IMR-90 (cell line): Measurements from ENCODE around the gene CACNA1D. TPM values are rescaled to one million over a fixed set of nuclear protein-coding genes. Genes with fewer than 3 reads are reported as not detected.

Experiments
- ATAC-seq: fragments of 200-7000 bp; cut with Tn5 transposase; 2 replicates; pipeline ENCODE4 v1.9.1; 2020; ENCODE audit warnings: low read depth, mild to moderate bottlenecking, moderate library complexity
- BruUV-seq: library from RNA; stranded (reverse); fragments of 400-500 nt; replicated peaks from 2 replicates; lab custom pipeline; 2021; lab: Mats Ljungman, UMichigan
- CTCF ChIA-PET: fragments of 300-600 bp; formaldehyde crosslinking; extraction: SDS; loops from one replicate; lab custom pipeline; 2021; ENCODE audit warnings: antibody characterized with exemption; lab: Yijun Ruan, JAX
- POLR2A ChIA-PET: fragments of 300-600 bp; sonication (Branson Sonifier 250); formaldehyde crosslinking; loops from one replicate; lab custom pipeline; 2022; ENCODE audit warnings: antibody characterized with exemption; ENCODE audit not compliant: unreplicated experiment; lab: Charles Lee
- DNase-seq: peaks from one replicate; pipeline ENCODE4 v3.0.0; 2013
- H2AFZ ChIP-seq: replicated peaks from 2 replicates; pipeline ENCODE3; 2013; ENCODE audit warnings: low read length, mild to moderate bottlenecking; ENCODE audit not compliant: poor library complexity
- H2AK5ac ChIP-seq: 2 replicates; pipeline ENCODE4 v1.6.1; 2013; ENCODE audit warnings: low read depth, low read length, inconsistent platforms
- H2AK9ac ChIP-seq: replicated peaks from 2 replicates; pipeline ENCODE3; 2013; ENCODE audit warnings: mild to moderate bottlenecking, low read depth, low read length, moderate library complexity; ENCODE audit not compliant: poor library complexity
- H2BK120ac ChIP-seq: 2 replicates; pipeline ENCODE4 v1.6.1; 2013; ENCODE audit warnings: low read depth, low read length, inconsistent platforms
- H2BK15ac ChIP-seq: 3 replicates; pipeline ENCODE4 v1.6.1; 2013; ENCODE audit warnings: low read depth, low read length, inconsistent platforms
- H2BK20ac ChIP-seq: 2 replicates; pipeline ENCODE4 v1.6.1; 2013; ENCODE audit warnings: low read depth, mild to moderate bottlenecking, inconsistent platforms, low read length, moderate library complexity
- H2BK5ac ChIP-seq: 2 replicates; pipeline ENCODE4 v1.6.1; 2013; ENCODE audit warnings: mild to moderate bottlenecking, low read depth, low read length, inconsistent platforms; ENCODE audit not compliant: poor library complexity, severe bottlenecking
- H3K14ac ChIP-seq: replicated peaks from 2 replicates; pipeline ENCODE4 v1.6.1; 2013; ENCODE audit warnings: low read depth, low read length, inconsistent platforms
- H3K18ac ChIP-seq: 2 replicates; pipeline ENCODE4 v1.6.1; 2013; ENCODE audit warnings: low read depth, low read length, control low read depth
- H3K23ac ChIP-seq: 2 replicates; pipeline ENCODE4 v1.6.1; 2013; ENCODE audit warnings: low read depth, low read length, inconsistent platforms
- H3K27ac ChIP-seq: 2 replicates; pipeline ENCODE4 v1.5.1; 2013; ENCODE audit warnings: mild to moderate bottlenecking, control low read depth, low read length; ENCODE audit not compliant: insufficient read depth
- H3K27me3 ChIP-seq: 2 replicates; pipeline ENCODE4 v1.6.1; 2013; ENCODE audit warnings: low read length; ENCODE audit not compliant: control insufficient read depth, insufficient read depth
- H3K36me3 ChIP-seq: 2 replicates; pipeline ENCODE4 v1.6.1; 2013; ENCODE audit warnings: low read length, mixed read lengths; ENCODE audit not compliant: control insufficient read depth, insufficient read depth
- H3K4ac ChIP-seq: 2 replicates; pipeline ENCODE4 v1.6.1; 2013; ENCODE audit warnings: low read depth, low read length, inconsistent platforms
- H3K4me1 ChIP-seq: 2 replicates; pipeline ENCODE4 v1.6.1; 2013; ENCODE audit warnings: low read length, mixed read lengths; ENCODE audit not compliant: control insufficient read depth, insufficient read depth
- H3K4me2 ChIP-seq: 2 replicates; pipeline ENCODE4 v1.6.1; 2013; ENCODE audit warnings: low read depth, mild to moderate bottlenecking, control low read depth, low read length, moderate library complexity
- H3K4me3 ChIP-seq: 2 replicates; pipeline ENCODE4 v1.5.1; 2013; ENCODE audit warnings: low read depth, mild to moderate bottlenecking, control low read depth, low read length, moderate library complexity; ENCODE audit not compliant: insufficient read depth
- H3K56ac ChIP-seq: 2 replicates; pipeline ENCODE4 v1.6.1; 2013; ENCODE audit warnings: low read length, inconsistent platforms; ENCODE audit not compliant: insufficient read depth; ENCODE audit errors: extremely low read depth
- H3K79me1 ChIP-seq, 2 experiments: 2 replicates each; pipeline ENCODE4 v1.6.1; 2013; ENCODE audit warnings: low read length in 2 of 2, inconsistent platforms in 1 of 2, low read depth in 1 of 2
- H3K9ac ChIP-seq: 2 replicates; pipeline ENCODE4 v1.6.1; 2013; ENCODE audit warnings: low read depth, low read length, control low read depth
- H3K9me1 ChIP-seq: 2 replicates; pipeline ENCODE4 v1.6.1; 2013; ENCODE audit warnings: low read length, inconsistent platforms; ENCODE audit not compliant: insufficient read depth
- H3K9me3 ChIP-seq: 2 replicates; pipeline ENCODE4 v1.6.1; 2013; ENCODE audit warnings: low read length; ENCODE audit not compliant: control insufficient read depth, insufficient read depth
- H4K20me1 ChIP-seq: 2 replicates; pipeline ENCODE4 v1.6.1; 2013; ENCODE audit warnings: low read length, inconsistent platforms; ENCODE audit not compliant: insufficient read depth
- H4K5ac ChIP-seq: 2 replicates; pipeline ENCODE4 v1.6.1; 2013; ENCODE audit warnings: mild to moderate bottlenecking, low read depth, low read length, control low read depth
- H4K8ac ChIP-seq, 2 experiments: 2 replicates each; pipeline ENCODE4 v1.6.1; 2013; ENCODE audit warnings: low read depth in 2 of 2, low read length in 2 of 2, control low read depth in 1 of 2, inconsistent platforms in 1 of 2
- H4K91ac ChIP-seq: 2 replicates; pipeline ENCODE4 v1.6.1; 2013; ENCODE audit warnings: low read depth, low read length, inconsistent platforms; ENCODE audit not compliant: insufficient read depth
- BHLHE40 ChIP-seq: fragments of 150-350 bp; IDR thresholded peaks from 2 replicates; pipeline ENCODE4 v1.6.1; 2016; ENCODE audit warnings: mild to moderate bottlenecking, low read depth, low read length
- CEBPB ChIP-seq: IDR thresholded peaks from 2 replicates; pipeline ENCODE4 v1.6.1; 2012; ENCODE audit warnings: low read depth, low read length, improper control_type of control experiment
- CHD1 ChIP-seq: IDR thresholded peaks from 2 replicates; pipeline ENCODE4 v1.6.1; 2012; ENCODE audit warnings: low read depth, low read length, improper control_type of control experiment
- CTCF ChIP-seq: conservative IDR thresholded peaks from 2 replicates; pipeline ENCODE4 v1.5.1; 2012; ENCODE audit warnings: mild to moderate bottlenecking, low read depth, low read length, improper control_type of control experiment
- ELK1 ChIP-seq: fragments of 150-350 bp; IDR thresholded peaks from 2 replicates; pipeline ENCODE4 v1.6.1; 2016; ENCODE audit warnings: low read depth, mild to moderate bottlenecking, low read length, moderate library complexity, borderline replicate concordance
- FOS ChIP-seq: fragments of 150-350 bp; IDR thresholded peaks from 2 replicates; pipeline ENCODE4 v1.6.1; 2016; ENCODE audit warnings: low read depth, low read length
- MAFK ChIP-seq: IDR thresholded peaks from 2 replicates; pipeline ENCODE4 v1.6.1; 2012; ENCODE audit warnings: low read depth, low read length, improper control_type of control experiment
- MAZ ChIP-seq: IDR thresholded peaks from 2 replicates; pipeline ENCODE4 v1.6.1; 2012; ENCODE audit warnings: low read depth, mild to moderate bottlenecking, low read length, improper control_type of control experiment, moderate library complexity, borderline replicate concordance
- MXI1 ChIP-seq: IDR thresholded peaks from 2 replicates; pipeline ENCODE4 v1.6.1; 2012; ENCODE audit warnings: low read depth, mild to moderate bottlenecking, low read length, moderate library complexity, borderline replicate concordance
- NFE2L2 ChIP-seq: fragments of 150-350 bp; IDR thresholded peaks from 2 replicates; pipeline ENCODE4 v1.6.1; 2016; ENCODE audit warnings: low read depth, mild to moderate bottlenecking, low read length
- POLR2A ChIP-seq: IDR thresholded peaks from 2 replicates; pipeline ENCODE4 v1.6.1; 2012; ENCODE audit warnings: mild to moderate bottlenecking, low read depth, low read length
- RAD21 ChIP-seq: IDR thresholded peaks from 2 replicates; pipeline ENCODE4 v1.6.1; 2012; ENCODE audit warnings: low read length, improper control_type of control experiment
- RCOR1 ChIP-seq: IDR thresholded peaks from 2 replicates; pipeline ENCODE4 v1.6.1; 2012; ENCODE audit warnings: mild to moderate bottlenecking, low read length, improper control_type of control experiment; ENCODE audit not compliant: insufficient replicate concordance
- RFX5 ChIP-seq: IDR thresholded peaks from 2 replicates; pipeline ENCODE4 v1.8.0; 2012; ENCODE audit warnings: low read depth, mild to moderate bottlenecking, low read length, moderate library complexity
- SMC3 ChIP-seq: fragments of 150-350 bp; IDR thresholded peaks from 2 replicates; pipeline ENCODE4 v1.6.1; 2016; ENCODE audit warnings: low read depth, mild to moderate bottlenecking, antibody characterized with exemption, low read length, moderate library complexity
- WGBS, 2 experiments: methylation state at CpG; one replicate each; pipeline versions ENCODE4 v1.1.5 to v1.1.7; 2013; ENCODE audit warnings: missing lambda C conversion rate in 2 of 2; ENCODE audit not compliant: insufficient read length in 1 of 2; ENCODE audit errors: extremely low coverage in 2 of 2; 5-methylcytosine and 5-hydroxymethylcytosine counted together
- dilution Hi-C: fragments of 300-500 bp; cut with HindIII; formaldehyde crosslinking; loops from one replicate; pipeline ENCODE4 v1.14.3; 2018; ENCODE audit warnings: low sequenced_read_pairs; ENCODE audit not compliant: unreplicated experiment
- in situ Hi-C: fragments of 300-500 bp; cut with MboI; formaldehyde crosslinking; loops from 3 replicates; pipeline ENCODE4 v1.14.3; 2019; ENCODE audit warnings: low sequenced_read_pairs, inconsistent platforms, mixed read lengths
- intact Hi-C: fragments of 100-400 bp; cut with micrococcal nuclease; formaldehyde crosslinking; loops from 2 replicates; pipeline ENCODE4 v1.10.0; 2022
- polyA plus RNA-seq, 3 experiments: library from polyadenylated mRNA; depleted of rRNA; stranded (reverse); fragments of >200 nt; gene quantifications; 2 replicates each; pipeline ENCODE4 v1.2.3, GENCODE V29; 2012; ENCODE audit warnings: low replicate concordance in 1 of 3
- total RNA-seq: library from RNA; depleted of rRNA; stranded (reverse); fragments of >200 nt; gene quantifications from 2 replicates; pipeline ENCODE4 v1.2.3, GENCODE V29; 2012
- TF ChIP-seq, protein P1 (sequence below): fragments of 150-350 bp; IDR thresholded peaks from 2 replicates; pipeline ENCODE4 v1.6.1; 2017; ENCODE audit warnings: mild to moderate bottlenecking, antibody characterized with exemption, low read length, low read depth

The CACNA1D gene
- total and polyA plus RNA-seq, 2 of the 4 experiments (the other 2 are of a cell fraction) = 0.07 TPM; not detected in 1

GRCh38 chr3:53616321-53616720, 121.9 kb downstream of the CACNA1D start:
- H3K14ac ChIP-seq = no peak overlapping the region
- ChIA-PET CTCF (no interaction called here), POLR2A (no interaction called here)
- dilution Hi-C loops (no loop called here), intact Hi-C loops (no loop called here), in situ Hi-C loops (no loop called here)
- no peak overlapping the region for H2BK20ac ChIP-seq
- no peak overlapping the region for H3K9ac ChIP-seq
- no peak overlapping the region for H4K8ac ChIP-seq
- H3K36me3 ChIP-seq = no peaks in the 10 kb centered on the region
- 20% methylated on average over 1 of the region's 5 CpGs; no CpG with 5 or more reads in 1 of the 2 experiments for WGBS, 2 experiments
- BruUV-seq = no TSS peak
- no peak for TF ChIP-seq RAD21
- TF ChIP-seq ELK1 = no peak
- TF ChIP-seq, protein P1, sequence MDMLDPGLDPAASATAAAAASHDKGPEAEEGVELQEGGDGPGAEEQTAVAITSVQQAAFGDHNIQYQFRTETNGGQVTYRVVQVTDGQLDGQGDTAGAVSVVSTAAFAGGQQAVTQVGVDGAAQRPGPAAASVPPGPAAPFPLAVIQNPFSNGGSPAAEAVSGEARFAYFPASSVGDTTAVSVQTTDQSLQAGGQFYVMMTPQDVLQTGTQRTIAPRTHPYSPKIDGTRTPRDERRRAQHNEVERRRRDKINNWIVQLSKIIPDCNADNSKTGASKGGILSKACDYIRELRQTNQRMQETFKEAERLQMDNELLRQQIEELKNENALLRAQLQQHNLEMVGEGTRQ = no peak
- no peak for TF ChIP-seq MAZ
- no peak for TF ChIP-seq FOS
- no peak for TF ChIP-seq BHLHE40
- no peak for TF ChIP-seq RCOR1
- no peak for TF ChIP-seq RFX5
- no peak for TF ChIP-seq NFE2L2
- no peak for TF ChIP-seq CHD1
- no peak for TF ChIP-seq CEBPB
- no peak for TF ChIP-seq CTCF
- TF ChIP-seq POLR2A = no peak
- no peak for TF ChIP-seq MAFK
- no peak for TF ChIP-seq SMC3
- TF ChIP-seq MXI1 = no peak
- no peak overlapping the region for H2AK5ac ChIP-seq
- no peak overlapping the region for H3K4ac ChIP-seq
- H4K20me1 ChIP-seq = no peaks in the 10 kb centered on the region
- H4K91ac ChIP-seq = no peak overlapping the region
- H2BK5ac ChIP-seq = no peak overlapping the region
- no peak for ATAC-seq
- no peak overlapping the region for H4K5ac ChIP-seq
- no peak overlapping the region for H2AK9ac ChIP-seq
- DNase-seq = no peak
- H3K9me3 ChIP-seq = no peaks in the 10 kb centered on the region
- no peak overlapping the region for H2AFZ ChIP-seq
- H3K79me1 ChIP-seq = no peaks in the 10 kb centered on the region
- no peaks in the 10 kb centered on the region for H3K4me1 ChIP-seq
- no peak overlapping the region for H3K27ac ChIP-seq
- no peak overlapping the region for H3K18ac ChIP-seq
- no peaks in the 10 kb centered on the region for H3K9me1 ChIP-seq
- H2BK15ac ChIP-seq = no peak overlapping the region
- H3K4me2 ChIP-seq = no peak overlapping the region
- H3K27me3 ChIP-seq = no peaks in the 10 kb centered on the region; the same call in 1 of the 2 replicates
- no peak overlapping the region for H3K4me3 ChIP-seq
- no peak overlapping the region for H3K23ac ChIP-seq
- H3K56ac ChIP-seq = no peak overlapping the region
- H2BK120ac ChIP-seq = no peak overlapping the region
